NOMO-1 (cell line): Measurements from ENCODE around the gene C14orf119.

Experiments used
- DNase-seq, 2 experiments: peaks; one replicate each; lab custom pipeline; 2025; ENCODE audit not compliant: unreplicated experiment in 2 of 2; lab: John Stamatoyannopoulos, UW

The C14orf119 gene

GRCh38 chr14:23124337-23124954, 29.1 kb downstream of the C14orf119 start:
- no peak for DNase-seq

DNA sequence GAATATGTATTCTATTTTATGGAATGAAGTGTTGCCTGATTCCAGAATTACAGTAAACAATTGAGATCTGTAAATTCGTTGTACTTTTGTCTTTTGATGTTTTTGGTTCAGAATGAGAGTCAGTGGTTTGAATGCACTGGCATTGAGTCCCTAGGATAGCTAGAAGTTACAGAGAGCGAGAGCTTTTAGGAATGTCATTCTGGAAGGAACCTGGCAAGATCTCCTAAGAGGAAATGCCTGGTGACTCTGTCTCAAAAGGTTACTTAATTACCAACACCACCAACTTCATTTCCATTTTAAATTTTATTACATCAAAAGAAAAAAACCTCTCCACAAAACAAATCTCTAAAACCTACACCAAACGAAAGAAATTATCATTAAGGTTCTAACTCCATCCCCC, 29.7 kb downstream of the C14orf119 start:
- no peak for DNase-seq

DNA sequence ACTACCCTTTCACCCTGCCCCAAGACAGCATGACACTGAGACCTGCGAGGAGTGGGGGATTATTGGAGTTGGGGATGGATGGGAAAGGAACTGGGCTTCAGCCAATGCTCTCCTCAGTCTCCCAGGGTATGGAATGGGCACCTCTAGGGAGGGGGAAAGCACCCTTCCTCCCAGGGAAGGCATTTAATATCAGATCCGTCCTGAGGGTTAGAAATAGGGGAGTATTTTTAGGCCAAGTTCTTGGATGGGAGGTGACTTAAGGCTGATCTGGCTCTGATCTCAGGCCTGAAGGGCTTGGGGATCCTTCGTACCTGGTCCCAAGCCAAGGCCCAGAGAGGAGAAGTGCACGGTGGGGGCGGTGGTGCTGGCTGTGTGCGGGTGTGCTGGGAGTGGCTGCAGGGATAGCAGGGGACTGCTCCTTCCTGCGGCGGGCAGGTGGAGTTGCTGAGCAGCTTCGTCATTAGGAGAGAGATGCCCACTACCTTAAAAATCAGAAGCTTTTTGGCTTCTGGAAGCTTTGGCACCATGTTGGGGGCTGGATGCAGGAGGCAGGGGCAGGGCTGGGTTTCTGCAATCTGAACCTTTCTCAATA, 30.7 kb downstream of the C14orf119 start:
- DNase-seq = no peak

DNA sequence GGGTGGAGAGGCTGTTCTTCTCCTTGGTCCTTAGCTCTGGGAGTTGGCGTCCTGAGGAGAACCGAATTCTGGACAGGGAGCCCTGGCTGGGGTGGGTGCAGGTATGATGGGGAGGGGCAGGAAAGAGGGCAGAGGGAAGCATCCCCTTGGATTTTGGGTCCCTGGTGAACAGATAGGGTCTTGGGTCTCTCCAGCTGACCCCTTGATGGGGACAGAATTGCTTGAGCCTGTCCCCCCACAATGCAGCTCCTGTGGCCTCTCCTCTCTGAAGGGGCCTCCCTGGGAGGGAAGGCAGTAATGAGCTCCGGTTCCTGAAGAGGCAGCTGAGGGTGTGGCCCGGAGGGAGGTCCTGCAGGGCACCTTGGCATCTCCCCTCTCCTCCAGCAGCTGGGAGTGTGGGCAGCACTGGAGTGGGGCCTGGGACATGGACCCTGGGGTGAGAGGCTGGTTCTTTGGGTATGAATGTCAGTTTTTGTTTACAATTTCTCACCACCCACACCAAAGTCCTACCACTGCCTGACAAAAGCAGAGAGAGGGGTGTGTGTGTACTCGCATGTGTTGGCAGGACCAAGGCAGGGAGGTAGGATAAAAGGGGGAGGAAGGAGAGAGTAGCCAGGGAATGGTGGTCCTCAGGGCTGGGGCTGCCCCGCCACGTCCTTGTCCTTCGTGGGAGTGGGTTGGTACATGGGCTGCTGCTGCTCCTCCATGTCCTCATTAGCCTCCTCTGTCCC, 31.4 kb downstream of the C14orf119 start:
- DNase-seq = no peak

GRCh38 chr14:23127861-23128260, 32.6 kb downstream of the C14orf119 start:
- no peak for DNase-seq

DNA sequence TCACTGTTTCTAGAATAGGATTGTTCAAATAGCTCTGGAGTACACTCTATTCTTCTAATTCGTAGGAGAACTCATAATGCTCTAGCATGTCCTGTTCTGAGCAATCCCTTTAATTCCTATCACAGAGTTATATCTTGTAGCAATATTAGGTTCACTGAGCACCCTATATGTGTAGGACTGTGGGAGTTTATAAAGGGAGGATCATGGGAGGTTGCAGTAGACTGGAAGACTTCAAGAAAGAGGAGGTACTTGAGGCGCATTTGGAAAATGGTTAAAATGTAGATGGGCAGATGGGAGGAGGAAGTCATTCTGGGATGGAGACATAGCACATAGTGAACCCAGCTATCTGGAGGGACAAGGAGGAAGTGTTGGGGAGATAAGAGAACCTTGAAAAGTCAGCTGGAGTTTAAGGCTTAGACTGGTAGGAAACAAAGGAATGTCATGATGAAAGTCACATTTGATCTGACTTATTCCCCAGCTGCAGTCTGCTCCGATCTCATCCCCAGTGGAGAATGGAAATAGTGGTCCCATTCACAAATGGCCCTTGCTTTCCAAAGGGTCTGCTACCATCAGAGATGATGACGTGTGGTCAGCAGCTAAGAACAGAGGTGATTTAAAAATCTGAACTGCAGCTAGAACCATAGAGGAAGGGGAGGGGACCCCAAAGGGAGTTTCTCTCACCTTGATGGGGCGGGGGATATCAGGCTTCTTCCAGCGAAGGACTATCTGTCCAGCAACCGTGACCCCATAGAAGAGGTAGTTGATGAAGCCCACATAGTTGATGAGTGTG, 33.9 kb downstream of the C14orf119 start:
- DNase-seq = no peak

DNA sequence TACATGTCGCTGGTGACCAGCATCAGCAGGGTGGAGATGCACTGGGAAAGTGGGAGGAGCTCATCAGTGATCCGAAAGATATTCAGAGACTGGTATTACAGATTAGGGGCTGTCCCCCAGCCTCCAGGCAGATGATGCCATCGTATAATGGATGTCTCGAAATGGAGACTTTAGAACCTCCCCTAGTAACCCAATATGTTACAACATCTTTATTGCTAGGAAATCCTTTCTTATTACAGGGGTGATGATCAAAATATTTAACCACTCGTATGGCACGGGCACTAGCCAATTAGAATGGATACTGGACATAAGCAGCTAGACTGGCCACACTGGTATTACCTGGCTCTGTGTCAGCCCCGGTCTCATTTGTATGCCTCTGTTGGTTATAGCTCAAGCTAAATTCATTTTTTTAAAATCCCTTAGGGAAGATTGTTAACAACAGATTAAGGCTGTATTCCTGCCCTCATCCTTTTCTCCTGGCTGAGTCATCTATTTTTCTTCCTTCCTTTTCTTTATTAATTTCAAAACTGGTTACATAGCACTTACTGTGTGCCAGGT, 34.5 kb downstream of the C14orf119 start:
- DNase-seq = no peak

DNA sequence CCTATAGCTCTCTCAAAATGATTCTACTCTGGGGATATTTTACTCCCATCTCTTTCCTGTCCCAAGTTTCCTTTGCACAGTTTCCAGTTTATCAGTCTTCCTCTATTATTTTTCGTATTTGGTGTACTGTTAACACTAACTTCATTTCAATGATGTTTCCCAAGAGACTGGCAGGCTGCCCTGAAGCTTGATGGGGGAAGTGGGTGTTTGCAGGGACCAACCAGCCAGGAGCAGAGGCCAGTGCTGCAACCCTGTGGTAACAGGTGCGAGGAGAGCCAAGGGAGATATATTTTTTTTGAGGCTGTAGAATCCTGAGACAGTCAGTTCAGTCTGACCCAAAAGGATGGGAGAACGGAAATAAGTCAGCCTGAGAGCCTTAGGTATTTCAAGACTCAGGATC, 35.6 kb downstream of the C14orf119 start:
- DNase-seq = no peak

GRCh38 chr14:23131482-23131881, 36.2 kb downstream of the C14orf119 start:
- no peak for DNase-seq

DNA sequence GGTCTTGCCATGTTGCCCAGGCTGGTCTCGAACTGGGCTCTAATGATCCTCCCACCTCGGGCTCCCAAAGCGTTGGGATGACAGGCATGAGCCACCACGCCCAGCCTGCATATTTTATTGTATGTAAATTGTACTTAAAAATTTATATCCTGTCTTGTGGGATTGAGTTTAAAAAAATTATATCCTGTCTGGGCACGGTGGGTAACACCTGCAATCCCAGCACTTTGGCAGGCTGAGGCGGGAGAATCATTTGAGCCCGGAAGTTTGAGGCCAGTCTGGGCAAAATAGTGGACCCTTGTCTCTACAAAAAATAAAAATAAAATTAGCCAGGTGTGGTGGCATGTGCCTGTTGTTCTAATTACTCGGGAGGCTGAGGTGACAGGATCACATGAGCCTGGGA, 37.7 kb downstream of the C14orf119 start:
- DNase-seq = no peak

- DNase-seq = no peak
These were observed 41.3 kb downstream of the C14orf119 start for GRCh38 chr14:23136566-23137133.

DNA sequence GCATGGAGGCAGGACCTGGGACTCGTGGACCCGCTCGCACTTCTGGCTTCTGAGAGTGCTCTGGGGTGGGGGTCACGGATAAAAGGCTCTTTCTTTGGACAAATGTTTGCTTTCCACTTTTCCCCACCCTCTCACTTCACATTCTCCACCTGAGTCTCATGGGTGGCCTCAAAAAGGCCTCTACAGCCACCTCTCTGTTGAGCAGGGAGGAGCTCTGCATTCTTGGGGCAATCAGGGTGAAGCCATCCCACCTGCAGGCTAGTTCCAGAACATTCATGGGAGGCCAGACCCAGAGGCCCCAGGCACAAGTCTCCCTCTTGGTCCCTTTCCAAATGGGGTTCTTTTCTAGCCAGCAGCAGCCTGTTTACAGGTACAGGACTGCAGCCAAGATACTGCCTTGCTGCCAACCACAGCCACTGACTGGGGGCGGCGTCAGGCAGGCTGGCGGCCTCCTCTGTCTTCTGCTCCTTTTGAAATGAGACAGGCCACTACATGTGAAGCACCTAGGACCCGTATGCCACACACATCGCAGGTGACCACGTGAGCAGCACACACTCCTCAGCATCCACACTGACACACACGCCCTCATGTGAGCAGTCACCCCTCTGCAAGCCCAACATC, 42.0 kb downstream of the C14orf119 start:
- no peak for DNase-seq

- no peak for DNase-seq
These were observed 42.7 kb downstream of the C14orf119 start for GRCh38 chr14:23137813-23138535.

DNA sequence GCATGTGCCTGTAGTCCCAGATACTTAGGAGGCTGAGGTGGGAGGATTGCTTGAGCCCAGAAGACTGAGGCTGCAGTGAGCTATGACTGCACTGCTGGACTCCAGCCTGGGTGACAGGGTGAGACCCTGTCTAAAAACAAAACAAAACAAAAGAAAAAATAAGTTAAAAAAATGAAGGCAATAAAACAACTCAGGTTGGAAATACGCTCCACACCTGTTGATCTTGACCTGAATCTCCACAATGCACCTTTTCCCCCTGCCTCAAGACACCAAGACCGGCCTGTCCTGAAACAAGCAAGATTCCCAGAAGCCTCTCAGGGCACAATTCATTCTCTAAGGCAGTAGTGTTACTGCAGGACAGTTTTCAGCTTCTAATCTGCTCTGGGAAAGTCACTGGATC, 44.6 kb downstream of the C14orf119 start:
- no peak for DNase-seq

GRCh38 chr14:23140371-23140770, 45.1 kb downstream of the C14orf119 start:
- DNase-seq = no peak

DNA sequence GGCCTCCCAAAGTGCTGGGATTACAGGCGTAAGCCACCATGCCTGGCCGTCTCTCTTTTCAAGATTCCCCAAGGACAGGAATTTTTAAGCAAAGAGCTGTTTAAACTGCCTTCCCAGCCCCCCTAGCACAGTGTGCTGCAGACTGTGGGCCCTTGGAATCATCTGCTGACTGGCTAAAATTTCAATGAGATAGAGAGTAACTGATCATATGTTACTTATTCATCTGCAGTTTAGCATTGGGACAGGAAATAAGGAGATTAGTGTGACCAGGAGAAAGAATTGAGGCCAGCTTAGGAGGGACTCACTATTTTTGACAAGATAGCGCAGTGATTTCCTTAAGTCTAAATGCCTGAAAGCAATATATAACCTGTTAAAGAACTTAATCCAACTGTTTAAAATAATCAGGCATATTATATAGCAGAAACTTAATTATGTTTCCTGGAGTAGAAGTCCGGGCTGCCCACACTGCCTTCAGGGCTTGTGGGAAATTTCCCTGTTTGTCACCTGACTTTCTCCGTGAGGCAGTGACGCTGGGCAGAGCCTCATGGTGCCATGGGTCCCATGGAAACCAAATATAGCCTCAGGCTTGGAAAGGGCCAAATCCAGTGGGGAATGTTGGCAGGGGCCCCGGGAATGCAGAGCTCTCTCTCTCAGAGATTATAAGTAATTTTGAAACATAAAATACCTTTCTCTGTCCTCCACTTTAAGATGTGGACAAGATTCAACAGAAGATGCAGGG, 46.6 kb downstream of the C14orf119 start:
- no peak for DNase-seq

DNA sequence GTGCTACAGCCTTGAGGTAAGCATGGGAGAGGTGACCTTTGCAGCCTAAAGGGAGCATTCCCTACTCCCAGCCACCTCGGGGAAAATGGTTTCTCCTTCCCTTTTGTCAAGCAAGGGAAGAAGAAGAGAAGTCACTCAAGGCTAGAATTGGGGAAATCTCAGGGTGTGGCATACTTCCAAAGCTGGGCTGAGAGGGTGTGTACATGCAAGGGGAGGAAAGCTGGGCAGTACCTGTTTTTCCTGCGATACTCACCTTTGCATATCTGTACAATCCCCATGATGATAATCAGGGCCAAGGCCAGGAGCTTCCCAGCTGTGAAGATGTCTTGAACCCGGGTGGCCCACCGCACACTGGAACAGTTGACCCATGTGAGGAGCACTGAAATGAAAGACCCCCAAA, 47.5 kb downstream of the C14orf119 start:
- DNase-seq = no peak

GRCh38 chr14:23143911-23144310, 48.6 kb downstream of the C14orf119 start:
- no peak for DNase-seq

DNA sequence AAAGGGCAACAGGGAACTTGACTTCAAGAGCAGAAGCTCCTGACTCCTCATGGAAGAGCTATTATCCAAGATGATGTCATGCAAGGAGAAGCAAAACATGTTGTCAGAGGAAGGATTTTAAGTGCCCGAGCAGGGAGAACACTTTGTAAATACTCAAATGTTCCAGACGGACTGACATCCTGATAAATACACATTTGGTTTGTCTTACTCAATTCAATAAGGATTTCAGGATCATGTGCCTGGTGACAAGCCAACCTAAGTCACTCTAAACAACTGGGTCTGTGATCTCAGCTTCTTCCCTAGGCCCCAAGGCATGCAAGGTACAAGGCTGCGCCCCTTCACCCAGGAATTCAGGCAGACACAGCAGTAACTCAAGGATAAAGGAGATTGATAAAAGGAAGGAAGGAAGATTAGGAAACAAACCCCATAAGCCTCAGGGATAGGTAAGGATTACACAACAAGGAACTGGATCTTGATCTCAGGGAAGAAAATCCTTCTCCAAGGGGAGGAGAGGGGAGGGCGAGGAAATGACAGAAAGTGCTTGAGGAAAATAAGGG, 50.6 kb downstream of the C14orf119 start:
- no peak for DNase-seq
